SW 1271 (cell line): ENCODE results near the gene RIOX2.
"Not testable (repeated sequence)": the region's sequence is repeated elsewhere in the genome, so short reads cannot be mapped to it uniquely, and the experiment has no call there.

Experiments
- DNase-seq, 2 experiments: peaks; one replicate each; lab custom pipeline; 2025; lab: John Stamatoyannopoulos, UW

Gene RIOX2

DNA sequence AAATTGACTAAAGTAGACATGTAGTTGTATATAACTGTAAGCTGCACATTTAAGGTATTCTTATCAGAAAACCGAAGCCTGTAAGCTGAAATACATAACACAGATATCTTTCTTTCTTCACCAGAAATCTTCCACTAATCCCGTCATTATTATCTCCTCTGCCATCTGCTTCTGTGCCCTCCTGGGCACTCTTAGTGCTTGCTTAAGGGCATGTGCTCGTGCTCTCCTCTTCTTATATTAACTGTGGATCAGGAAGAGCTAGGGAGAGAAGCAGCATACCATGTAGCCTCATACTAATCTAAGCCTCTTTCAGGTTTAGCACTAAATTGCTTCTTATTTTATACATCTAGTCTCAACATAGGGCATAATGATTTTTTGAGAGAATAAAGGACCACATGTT, 60.8 kb downstream of the RIOX2 start:
- no peak for DNase-seq

DNA sequence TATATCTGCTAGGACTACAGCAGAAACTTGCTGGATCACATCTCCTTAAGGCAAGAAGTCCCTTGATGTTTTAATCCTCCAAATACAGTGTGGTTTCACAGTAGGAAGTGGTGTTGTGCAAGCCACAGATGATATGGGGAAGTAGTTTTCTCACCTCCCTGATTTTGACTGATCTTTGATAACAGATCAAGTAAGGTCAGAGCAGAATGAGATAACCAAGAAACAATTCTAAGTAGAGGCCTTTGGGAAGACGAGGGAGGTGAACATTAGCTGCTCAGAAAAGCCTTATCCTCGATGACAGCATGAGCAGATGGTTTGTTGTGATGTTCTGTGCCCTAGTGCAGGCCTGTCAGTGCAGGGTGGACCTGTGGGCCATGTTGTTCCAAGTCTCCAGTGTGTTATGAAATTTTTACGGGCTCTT, 61.3 kb downstream of the RIOX2 start:
- no peak for DNase-seq

DNA sequence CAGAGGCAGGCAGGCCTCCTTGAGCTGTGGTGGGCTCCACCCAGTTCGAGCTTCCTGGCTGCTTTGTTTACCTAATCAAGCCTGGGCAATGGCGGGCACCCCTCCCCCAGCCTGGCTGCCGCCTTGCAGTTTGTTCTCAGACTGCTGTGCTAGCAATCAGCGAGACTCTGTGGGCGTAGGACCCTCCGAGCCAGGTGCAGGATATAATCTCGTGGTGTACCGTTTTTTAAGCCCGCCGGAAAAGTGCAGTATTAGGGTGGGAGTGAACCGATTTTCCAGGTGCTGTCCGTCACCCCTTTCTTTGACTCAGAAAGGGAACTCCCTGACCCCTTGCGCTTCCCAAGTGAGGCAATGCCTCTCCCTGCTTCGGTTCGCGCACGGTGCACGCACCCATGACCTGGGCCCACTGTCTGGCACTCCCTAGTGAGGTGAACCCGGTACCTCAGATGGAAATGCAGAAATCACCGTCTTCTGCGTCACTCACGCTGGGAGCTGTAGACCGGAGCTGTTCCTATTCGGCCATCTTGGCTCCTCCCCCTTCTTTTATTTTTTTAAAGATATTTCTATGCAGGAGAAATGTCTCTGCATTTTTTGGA, 61.9 kb downstream of the RIOX2 start:
- not testable (repeated sequence) for DNase-seq

DNA sequence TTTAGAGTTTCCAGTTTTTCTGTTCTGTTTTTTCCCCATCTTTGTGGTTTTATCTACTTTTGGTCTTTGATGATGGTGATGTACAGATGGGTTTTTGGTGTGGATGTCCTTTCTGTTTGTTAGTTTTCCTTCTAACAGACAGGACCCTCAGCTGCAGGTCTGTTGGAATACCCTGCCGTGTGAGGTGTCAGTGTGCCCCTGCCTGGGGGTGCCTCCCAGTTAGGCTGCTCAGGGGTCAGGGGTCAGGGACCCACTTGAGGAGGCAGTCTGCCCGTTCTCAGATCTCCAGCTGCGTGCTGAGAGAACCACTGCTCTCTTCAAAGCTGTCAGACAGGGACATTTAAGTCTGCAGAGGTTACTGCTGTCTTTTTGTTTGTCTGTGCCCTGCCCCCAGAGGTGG, 62.4 kb downstream of the RIOX2 start:
- DNase-seq, result not testable (repeated sequence)

DNA sequence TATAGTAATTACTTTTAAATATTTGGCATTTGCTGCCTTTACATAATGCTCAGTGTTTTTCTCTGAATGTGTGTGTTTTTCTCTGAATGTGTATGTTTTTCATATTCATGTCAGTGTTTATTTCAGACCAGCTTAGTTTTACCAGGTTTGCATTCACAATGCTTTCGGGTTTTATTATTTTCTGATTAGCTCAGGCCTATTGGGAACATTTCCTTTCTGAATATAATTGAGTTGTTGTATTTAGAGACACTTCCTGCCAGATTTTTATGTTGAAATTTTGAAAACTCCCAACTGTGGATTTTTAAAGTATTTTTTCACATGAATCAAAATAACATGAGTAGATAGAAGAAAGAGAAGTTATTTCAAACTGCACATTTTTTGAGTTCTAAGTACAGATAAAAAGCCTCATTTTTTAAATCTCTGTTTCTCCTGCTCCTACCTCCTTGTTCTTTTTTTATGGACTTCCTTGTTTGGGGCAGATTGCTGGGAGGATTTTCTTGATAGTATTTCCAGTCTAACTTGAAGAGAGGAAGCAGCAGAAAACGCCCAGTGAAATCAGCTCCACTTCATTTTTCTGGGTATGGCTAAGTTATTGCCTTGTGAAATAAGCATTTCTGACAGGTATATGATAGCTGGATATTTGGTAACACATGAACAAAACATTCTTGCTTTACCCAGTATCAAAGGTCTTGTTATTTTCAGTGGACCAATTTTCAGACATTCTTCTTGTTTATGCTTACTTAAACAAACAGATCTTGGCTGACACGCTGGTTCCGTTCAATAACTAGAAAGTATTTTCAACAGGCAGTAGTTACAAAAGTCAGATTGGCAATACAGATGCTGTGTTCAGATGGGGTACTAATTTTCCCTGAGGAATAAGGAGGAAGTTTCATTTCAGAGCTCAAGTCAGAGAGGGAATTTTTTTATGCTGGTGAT, 70.7 kb downstream of the RIOX2 start:
- no peak for DNase-seq

DNA sequence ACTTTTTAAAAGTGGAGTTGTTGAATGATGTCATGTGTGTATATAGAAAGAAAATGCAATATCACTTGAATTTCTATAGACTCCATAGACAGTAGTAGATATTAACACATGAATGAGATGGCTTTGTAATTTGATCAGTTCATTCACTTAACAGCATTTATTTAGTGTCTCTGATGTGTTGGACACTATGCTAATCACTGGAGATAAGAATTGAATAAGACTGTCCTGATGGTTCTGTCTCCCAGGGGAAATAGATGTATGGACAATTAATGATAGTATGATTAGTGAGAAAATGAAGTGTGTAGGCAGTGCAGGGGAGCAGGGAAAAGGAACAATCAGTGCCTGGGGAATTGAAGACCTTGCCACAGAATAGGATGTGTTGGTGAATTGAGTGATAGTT, 72.9 kb downstream of the RIOX2 start:
- DNase-seq, result no peak

DNA sequence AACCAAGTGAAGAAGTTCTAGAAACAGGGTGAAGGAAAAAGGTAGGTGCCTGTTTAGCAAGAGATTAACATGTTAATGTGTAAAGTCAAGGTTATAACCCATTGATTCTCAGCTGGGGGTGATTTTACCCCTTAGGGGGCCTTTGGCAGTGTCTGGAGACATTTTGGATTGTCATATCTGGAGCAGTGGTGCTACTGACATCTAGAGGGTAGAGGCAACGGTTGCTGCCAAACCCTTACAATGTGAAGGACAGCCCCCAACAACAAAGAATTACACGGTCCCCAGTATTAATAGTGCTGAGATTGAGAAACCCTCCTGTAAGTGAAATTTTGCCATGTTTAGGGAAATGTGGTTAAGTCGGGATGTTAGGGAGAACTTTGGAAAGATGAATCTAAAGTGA, 75.7 kb downstream of the RIOX2 start:
- DNase-seq, result no peak

DNA sequence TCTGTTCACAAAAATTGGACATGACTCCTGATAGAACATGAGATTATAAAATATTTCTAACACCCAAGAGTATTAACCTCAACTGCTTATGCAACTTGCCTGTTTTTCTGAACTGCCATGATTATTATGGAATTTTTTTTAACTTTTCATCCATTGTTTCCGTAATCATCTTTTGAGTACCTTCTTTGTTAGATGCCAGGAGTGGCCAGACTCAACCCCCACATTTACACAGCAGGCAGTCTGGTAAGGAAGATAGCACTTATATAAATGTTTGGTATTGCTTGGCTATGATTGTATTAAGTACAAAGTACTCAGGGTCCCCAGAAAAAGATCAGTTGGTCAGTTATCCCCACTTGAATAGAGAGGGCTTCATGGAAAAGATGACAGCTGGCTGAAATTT, 76.1 kb downstream of the RIOX2 start:
- DNase-seq, result no peak

DNA sequence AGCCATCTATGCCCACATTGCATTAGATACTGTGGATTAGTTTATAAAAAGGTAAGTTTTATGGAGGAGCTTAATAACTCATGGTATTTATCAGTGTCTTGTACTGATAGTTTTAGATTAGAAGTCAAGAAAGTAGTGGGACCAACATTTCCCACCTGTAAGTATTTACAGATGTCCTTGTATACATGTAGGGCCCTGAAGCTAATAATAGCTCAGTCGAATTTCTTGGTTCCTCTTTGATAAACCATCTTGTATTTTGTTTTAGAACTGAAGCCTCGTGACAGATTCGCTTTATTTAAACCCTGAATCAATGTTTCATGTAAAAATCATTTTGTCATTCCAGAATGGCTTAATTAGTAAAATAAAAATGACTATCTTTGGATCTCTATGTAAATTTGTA, 77.0 kb downstream of the RIOX2 start:
- DNase-seq, result no peak

DNA sequence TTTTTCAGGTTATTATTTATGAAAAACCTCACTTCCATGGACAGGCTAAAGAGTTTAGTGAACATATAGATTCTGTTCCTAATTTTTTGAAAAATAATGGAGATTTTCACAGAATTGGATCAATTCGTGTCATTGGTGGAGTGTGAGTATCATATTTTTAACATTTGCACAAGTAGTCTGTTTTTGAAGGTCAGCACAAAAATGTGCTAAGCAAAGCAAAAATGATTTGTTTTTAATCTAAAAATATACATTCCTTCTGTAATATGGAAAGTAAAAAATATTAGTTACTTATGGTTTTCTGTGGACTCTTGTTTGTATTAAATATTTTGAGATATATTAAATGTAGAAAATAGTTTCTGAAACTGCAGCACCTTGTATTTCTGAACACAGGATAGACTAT, 79.4 kb downstream of the RIOX2 start:
- no peak for DNase-seq
